Astrocyte of the hippocampus (primary cell): ENCODE measurements around the gene RPS6KA2.

Experiments
- DNase-seq: peaks from one replicate; pipeline ENCODE4 v3.0.0; 2011; ENCODE audit warnings: low read depth, low spot score

The RPS6KA2 gene

GRCh38 chr6:166578536-166579236, 48.4 kb downstream of the RPS6KA2 start:
- DNase-seq: no peak

- DNase-seq: no peak
Observed at GRCh38 chr6:166575205-166575604, 51.8 kb downstream of the RPS6KA2 start.

GRCh38 chr6:166573511-166574216, 53.4 kb downstream of the RPS6KA2 start:
- DNase-seq: no peak

- peak; percentile 82 for DNase-seq
Observed at GRCh38 chr6:166572370-166573261, 54.4 kb downstream of the RPS6KA2 start.

DNA sequence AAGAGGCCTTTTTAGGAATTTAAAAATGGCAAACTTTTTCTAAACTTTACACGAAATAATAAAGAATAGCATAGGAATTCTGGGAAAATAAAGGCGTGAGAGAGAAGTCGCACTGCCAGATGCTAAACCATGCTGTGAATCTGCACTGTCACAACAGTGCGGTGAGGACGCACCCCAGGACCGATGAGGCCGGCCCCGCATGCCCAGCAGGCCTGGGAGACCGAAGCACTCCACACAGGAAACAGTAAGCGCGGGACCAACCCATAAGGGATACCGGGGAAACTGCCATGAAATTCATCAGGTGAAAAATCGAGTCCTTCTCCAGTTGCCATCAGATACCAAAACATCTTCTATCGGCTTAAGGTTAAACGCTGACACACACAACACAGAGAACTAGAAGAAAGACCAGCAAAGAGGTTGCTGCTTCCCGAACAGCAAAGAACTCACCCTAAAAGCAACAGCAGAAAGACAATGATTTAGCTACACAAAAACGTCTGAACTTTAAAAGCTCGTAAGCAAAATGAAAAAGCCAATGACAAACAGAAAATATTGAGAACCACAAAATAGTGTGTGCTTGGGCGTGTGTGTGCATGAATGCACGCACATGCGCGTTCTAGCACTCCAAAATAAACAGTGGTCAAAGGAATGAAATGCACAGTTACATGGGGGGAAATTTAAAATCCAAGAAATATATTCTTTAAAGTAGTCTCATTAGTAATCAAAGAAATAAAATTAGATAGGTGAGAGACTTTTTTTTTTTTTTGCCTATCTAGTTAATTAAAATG, 55.9 kb downstream of the RPS6KA2 start:
- no peak for DNase-seq

- DNase-seq: no peak
Observed at GRCh38 chr6:166569206-166569605, 57.8 kb downstream of the RPS6KA2 start.

- no peak for DNase-seq
Observed at GRCh38 chr6:166567813-166568212, 59.2 kb downstream of the RPS6KA2 start.

GRCh38 chr6:166567107-166567506, 59.9 kb downstream of the RPS6KA2 start:
- DNase-seq: peak; percentile 94

DNA sequence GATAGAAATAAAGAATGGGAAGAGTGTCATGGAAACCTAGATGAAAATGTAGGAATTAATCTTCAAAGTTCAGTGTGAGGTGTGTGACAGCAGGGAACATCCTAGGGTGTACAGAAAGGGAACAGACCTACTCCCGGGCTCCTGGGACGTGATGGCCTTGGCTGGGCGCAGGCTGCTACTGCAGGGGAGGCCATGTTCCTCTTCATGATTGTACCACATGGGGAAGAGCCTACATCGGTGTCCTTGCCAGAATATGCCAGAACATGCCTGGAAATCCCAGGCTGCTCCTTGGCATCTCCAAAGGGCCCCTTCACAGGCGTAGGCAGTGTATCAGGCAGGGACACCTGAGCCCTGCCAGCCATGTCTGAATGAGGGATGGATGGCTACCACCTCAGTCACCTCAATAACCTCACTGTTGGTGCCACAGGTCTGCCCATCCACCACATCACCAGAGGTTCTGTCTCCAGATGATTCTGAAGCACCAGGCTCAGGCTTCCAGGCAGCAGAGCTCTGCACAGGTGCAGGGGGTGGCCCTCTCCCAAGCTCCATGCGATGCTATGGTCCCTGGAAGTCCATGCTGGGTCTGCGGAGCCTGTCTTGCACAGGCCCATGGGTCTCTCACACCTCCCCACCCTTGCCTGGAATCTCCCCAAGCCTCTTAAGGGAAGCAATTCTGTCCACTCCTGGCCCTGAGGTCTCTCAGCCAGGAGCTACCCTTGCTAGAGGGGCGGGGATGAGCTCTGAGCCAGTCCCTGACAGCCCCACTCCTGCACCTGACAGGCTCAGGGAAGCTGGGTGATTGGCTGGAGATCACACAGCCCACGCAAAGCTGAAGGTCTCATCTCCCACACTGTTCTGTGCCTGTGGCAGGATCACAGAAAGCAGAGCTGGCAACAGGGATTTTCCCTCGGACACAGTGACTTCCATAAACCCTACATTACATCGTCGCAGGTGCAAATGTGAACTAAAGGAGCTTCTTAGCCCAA, 60.7 kb downstream of the RPS6KA2 start:
- DNase-seq: no peak

GRCh38 chr6:166565084-166565967, 61.7 kb downstream of the RPS6KA2 start:
- DNase-seq: no peak

GRCh38 chr6:166563805-166564204, 63.2 kb downstream of the RPS6KA2 start:
- DNase-seq: no peak

- DNase-seq: no peak
Observed at GRCh38 chr6:166563200-166563599, 63.9 kb downstream of the RPS6KA2 start.

DNA sequence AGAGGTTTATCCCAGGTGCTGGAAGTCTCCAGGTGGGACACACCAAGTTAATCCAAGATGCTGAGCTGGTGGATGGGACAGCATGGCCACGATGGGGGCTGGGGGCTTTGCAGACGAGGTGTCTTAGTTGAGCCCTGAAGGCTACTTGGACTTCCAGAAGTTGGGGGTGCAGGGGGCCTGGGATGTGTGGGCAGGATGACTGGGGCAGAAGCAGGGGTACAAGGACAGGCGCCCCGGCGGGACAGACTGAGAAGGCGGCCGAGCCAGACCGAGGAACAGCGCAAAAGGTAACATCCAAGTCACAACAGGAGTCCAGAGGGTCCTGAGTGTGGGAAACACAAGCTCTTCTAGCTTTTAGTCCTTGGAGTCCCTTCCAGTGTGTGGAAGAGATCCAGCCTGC, 64.3 kb downstream of the RPS6KA2 start:
- DNase-seq: no peak

- DNase-seq: no peak
Observed at GRCh38 chr6:166561771-166562359, 65.2 kb downstream of the RPS6KA2 start.

- no peak for DNase-seq
Observed at GRCh38 chr6:166560222-166560621, 66.8 kb downstream of the RPS6KA2 start.

DNA sequence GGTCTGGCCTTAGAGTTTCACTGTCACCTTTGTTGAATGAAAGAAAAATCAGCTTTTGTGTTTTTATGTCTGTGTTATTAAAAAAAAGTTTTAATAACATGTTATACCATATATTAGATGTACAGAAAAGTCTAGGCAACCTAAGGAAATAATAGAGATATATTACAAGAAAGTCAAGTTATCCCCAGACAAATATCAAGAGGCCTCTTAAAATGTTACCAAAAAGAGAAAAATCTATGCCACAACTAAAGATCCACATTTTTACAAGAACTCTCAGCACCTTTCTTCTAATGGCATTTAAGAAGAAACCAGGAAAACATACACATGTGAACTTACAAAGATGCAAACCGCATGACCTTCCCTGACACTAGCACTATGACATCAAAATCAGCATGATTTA, 67.4 kb downstream of the RPS6KA2 start:
- DNase-seq: no peak

DNA sequence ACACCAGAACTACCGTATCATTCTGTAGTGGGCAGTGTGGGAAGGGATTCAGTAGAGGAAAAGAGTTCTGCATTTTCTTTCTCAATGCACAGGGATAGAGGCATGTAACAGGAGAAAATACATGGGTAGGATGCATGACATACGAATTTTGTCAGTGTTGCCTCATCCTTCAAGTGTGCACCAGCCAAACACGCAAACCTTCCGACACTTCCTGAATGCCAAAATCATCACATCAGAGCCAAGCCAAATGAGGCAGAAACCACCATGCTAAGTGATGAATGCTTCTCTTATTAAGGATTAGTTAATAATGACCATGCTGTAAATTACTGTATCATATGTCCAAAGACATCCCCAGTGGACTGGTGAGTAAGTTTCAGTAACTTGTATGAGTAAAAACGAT, 67.8 kb downstream of the RPS6KA2 start:
- DNase-seq: no peak

DNA sequence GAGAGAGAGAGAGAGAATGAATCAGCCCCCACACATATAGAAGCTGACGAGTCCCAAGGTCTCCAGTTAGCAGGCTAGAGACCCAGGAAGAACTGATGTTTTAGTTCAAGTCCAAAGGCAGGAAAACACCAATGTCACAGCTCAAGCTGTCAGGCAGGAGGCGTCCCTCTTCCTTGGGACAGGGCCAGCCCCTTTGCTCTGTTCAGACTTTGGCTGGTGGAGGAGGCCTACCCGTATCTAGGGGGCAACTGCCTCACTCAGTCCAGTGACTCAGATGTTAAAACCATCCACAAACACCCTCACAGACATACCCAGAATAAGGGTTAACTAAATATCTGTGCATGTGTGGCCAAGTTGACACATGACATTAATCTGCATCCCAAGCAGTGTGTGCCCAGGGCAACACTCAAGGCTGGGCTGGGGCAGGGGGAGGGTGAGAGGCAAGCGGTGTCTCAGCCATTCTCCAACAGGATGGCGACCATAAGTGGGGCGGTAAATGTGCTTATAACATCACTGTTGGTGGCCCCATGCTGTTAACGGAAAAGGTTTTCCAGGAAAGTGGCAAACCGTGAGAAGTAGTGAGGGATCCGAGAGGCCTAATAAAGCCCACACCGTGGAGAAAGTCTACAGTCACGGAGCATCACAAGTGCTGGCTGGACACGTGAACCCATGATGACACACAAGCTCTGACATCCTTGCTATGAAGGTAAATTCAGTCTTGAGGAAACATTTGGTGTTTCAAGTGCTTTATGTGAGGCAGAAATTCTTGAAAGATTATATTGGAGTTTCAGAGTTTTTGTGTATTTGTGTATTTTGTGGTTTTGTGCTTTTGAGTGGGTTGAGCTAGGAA, 68.7 kb downstream of the RPS6KA2 start:
- no peak for DNase-seq
